Keratinocyte (primary cell): Measurements from ENCODE around the gene SAMD4B.

Experiments
- EZH2 ChIP-seq: IDR thresholded peaks from one replicate; pipeline ENCODE4 v1.6.1; 2012; ENCODE audit warnings: inconsistent platforms, mild to moderate bottlenecking, low read length, moderate library complexity
- TF ChIP-seq, protein P1 (sequence below), 3 experiments: IDR thresholded peaks in 1 of 3; conservative IDR thresholded peaks in 1 of 3; optimal IDR thresholded peaks in 1 of 3; 2 replicates in 2 of 3; 3 replicates in 1 of 3; pipeline versions ENCODE3 to v1.5.1; 2011; ENCODE audit warnings: low read length in 3 of 3, mild to moderate bottlenecking in 3 of 3, moderate library complexity in 2 of 3, control low read depth in 1 of 3, inconsistent platforms in 1 of 3; ENCODE audit not compliant: insufficient read depth in 2 of 3; ENCODE audit errors: extremely low read depth in 1 of 3

DNA sequence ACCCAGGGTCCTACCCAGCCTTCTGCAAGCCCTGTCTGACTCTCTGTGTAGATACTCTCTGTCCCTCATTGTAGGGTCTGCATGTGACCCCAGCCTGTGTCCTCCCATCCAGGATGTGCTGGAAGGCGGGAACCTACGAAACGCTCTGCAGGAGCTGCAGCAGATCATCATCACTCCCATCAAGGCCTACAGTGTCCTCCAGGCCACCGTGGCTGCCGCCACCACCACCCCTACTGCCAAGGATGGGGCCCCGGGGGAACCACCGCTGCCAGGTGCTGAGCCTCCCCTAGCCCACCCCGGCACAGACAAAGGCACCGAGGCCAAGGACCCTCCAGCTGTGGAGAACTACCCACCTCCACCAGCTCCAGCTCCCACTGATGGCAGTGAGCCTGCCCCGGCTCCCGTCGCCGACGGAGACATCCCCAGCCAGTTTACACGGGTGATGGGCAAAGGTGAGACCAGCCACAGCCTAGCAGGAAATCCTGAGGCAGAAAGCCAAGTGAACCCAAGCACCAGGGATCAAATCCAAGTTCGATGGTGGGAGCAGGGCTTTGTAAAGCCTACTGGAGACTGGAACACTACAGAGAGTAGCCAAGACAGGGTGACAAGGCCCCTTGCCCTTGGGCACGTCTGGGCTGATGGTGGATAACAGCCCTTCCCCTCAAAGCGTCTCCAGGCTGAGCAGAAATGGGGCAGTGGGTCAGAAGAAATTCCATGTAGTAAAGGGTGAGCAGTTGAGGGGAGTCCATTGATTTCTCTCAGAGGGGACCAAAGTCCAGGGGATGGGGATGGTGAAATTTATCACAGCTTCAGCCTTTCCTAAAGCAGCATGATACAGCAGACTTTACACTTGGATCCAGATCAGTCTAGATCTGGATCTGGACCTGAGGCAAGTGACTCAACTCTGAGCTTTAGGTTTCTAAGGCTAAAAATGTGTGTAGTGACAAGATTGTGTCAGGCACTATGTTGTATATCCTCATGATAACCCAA is 35.4 kb downstream of the SAMD4B start:
- TF ChIP-seq, protein P1, sequence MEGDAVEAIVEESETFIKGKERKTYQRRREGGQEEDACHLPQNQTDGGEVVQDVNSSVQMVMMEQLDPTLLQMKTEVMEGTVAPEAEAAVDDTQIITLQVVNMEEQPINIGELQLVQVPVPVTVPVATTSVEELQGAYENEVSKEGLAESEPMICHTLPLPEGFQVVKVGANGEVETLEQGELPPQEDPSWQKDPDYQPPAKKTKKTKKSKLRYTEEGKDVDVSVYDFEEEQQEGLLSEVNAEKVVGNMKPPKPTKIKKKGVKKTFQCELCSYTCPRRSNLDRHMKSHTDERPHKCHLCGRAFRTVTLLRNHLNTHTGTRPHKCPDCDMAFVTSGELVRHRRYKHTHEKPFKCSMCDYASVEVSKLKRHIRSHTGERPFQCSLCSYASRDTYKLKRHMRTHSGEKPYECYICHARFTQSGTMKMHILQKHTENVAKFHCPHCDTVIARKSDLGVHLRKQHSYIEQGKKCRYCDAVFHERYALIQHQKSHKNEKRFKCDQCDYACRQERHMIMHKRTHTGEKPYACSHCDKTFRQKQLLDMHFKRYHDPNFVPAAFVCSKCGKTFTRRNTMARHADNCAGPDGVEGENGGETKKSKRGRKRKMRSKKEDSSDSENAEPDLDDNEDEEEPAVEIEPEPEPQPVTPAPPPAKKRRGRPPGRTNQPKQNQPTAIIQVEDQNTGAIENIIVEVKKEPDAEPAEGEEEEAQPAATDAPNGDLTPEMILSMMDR (optimal IDR thresholded peaks at IDR 0.05 in 1 of 3, IDR thresholded peaks at IDR 0.05 in 1 of 3, conservative IDR thresholded peaks at IDR 0.05 in 1 of 3; ENCODE audit: extremely low read depth in 1 of 3, insufficient read depth in 2 of 3, low read length in 3 of 3): no peak
- TF ChIP-seq EZH2: no peak
